ENCODE data around the gene PPP2R5E. TPM values are rescaled to one million over a fixed set of nuclear protein-coding genes. Genes with fewer than 3 reads are reported as not detected.

Gene PPP2R5E
- total RNA-seq, 1 donor from 2014 or later = 72.0 TPM

DNA sequence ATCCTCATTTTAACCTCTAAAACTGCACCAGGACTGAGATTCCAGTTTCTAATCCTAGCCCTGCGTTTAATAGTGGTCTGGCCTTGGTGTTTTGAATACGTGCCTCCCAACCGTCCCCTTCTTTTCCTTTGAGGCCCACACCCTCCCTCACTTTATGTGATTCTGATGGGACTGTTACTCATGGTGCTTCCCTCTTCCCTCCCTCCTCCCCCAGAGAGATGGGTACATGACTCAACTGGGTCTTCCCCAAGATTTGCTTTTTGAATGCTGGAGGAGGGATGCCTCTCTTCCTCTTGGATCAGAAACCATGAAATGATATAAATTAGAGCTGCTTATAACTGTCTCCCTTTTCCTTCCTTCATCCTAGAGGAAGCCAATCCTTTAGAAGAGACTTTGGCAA is 8.2 kb upstream of the PPP2R5E start:
- TF ChIP-seq, protein P1, sequence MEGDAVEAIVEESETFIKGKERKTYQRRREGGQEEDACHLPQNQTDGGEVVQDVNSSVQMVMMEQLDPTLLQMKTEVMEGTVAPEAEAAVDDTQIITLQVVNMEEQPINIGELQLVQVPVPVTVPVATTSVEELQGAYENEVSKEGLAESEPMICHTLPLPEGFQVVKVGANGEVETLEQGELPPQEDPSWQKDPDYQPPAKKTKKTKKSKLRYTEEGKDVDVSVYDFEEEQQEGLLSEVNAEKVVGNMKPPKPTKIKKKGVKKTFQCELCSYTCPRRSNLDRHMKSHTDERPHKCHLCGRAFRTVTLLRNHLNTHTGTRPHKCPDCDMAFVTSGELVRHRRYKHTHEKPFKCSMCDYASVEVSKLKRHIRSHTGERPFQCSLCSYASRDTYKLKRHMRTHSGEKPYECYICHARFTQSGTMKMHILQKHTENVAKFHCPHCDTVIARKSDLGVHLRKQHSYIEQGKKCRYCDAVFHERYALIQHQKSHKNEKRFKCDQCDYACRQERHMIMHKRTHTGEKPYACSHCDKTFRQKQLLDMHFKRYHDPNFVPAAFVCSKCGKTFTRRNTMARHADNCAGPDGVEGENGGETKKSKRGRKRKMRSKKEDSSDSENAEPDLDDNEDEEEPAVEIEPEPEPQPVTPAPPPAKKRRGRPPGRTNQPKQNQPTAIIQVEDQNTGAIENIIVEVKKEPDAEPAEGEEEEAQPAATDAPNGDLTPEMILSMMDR (IDR thresholded peaks at IDR 0.05) = no peak
- no peak for TF ChIP-seq EZH2 (IDR thresholded peaks at IDR 0.05)
- TF ChIP-seq EZH2phosphoT487 (IDR thresholded peaks at IDR 0.05) = no peak
- Mint-ChIP-seq H3K27me3 (ENCODE audit: insufficient read depth, low read depth) (no peaks in the 10 kb centered on the region), H3K9me3 (no peaks in the 10 kb centered on the region), H3K4me1 (no peaks in the 10 kb centered on the region), H3K4me3 (no peak overlapping the region), H3K36me3 (no peaks in the 10 kb centered on the region), H3K27ac (no peak overlapping the region)
- H3K9me3 ChIP-seq (ENCODE audit: low read depth) = no peaks in the 10 kb centered on the region
- no peaks in the 10 kb centered on the region for H3K27me3 ChIP-seq
- no peak overlapping the region for H3K4me2 ChIP-seq
- DNase-seq (ENCODE audit: low spot score) = no peak
- no peak overlapping the region for H3K9ac ChIP-seq
- no peaks in the 10 kb centered on the region for H3K4me1 ChIP-seq
- no peak overlapping the region for H3K27ac ChIP-seq
- peak overlapping the region; percentile 76 for H2AFZ ChIP-seq (replicated peaks)
- H3K79me2 ChIP-seq (ENCODE audit: low read depth) = no peaks in the 10 kb centered on the region
- H3F3A ChIP-seq (ENCODE audit: low read depth) = no peaks in the 10 kb centered on the region
- H3K4me3 ChIP-seq = no peak overlapping the region
- no peaks in the 10 kb centered on the region for H3K36me3 ChIP-seq
- no peaks in the 10 kb centered on the region for H4K20me1 ChIP-seq (ENCODE audit: low read depth)

DNA sequence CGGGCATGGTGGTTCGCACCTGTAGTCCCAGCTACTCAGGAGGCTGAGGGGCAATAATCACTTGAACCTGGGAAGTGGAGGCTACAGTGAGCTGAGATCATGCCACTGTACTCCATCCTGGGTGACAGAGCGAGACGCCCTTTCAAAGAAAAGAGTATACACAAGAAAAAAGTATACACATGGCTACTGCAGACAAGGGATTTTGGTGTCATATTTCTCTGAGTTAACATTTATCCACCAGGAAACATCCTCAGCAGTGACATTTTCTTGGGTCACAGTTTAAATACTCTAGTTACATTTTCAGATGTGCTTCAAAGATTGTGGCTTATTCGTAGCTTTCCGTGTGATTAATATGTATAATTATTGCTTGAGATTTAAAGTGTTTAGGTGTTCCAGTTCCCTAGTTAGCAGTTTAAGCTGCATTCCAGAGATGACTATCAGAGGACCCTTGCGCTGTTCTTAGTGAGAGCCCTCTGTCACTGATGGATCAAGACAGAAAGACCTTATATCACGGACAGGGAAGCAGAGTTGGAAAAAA is 4.7 kb upstream of the PPP2R5E start:
- H3K9ac ChIP-seq = no peak overlapping the region
- no peaks in the 10 kb centered on the region for H4K20me1 ChIP-seq (ENCODE audit: low read depth)
- no peaks in the 10 kb centered on the region for H3K36me3 ChIP-seq
- H3K4me1 ChIP-seq = peaks cover 6% of the 10 kb centered on the region
- H2AFZ ChIP-seq (replicated peaks) = no peak overlapping the region
- no peak overlapping the region for H3K4me2 ChIP-seq
- Mint-ChIP-seq H3K9me3 (no peaks in the 10 kb centered on the region), H3K27ac (no peak overlapping the region), H3K4me3 (no peak overlapping the region), H3K27me3 (ENCODE audit: insufficient read depth, low read depth) (no peaks in the 10 kb centered on the region), H3K4me1 (peaks cover 9% of the 10 kb centered on the region), H3K36me3 (no peaks in the 10 kb centered on the region)
- H3K27ac ChIP-seq = no peak overlapping the region
- TF ChIP-seq EZH2 (IDR thresholded peaks at IDR 0.05) (no peak), EZH2phosphoT487 (IDR thresholded peaks at IDR 0.05) (no peak)
- TF ChIP-seq, protein P1 (IDR thresholded peaks at IDR 0.05) = no peak
- H3K4me3 ChIP-seq = no peak overlapping the region
- no peak for DNase-seq (ENCODE audit: low spot score)
- H3F3A ChIP-seq (ENCODE audit: low read depth) = peaks cover 19% of the 10 kb centered on the region
- no peaks in the 10 kb centered on the region for H3K27me3 ChIP-seq
- peaks cover 8% of the 10 kb centered on the region for H3K79me2 ChIP-seq (ENCODE audit: low read depth)
- no peaks in the 10 kb centered on the region for H3K9me3 ChIP-seq (ENCODE audit: low read depth)

DNA sequence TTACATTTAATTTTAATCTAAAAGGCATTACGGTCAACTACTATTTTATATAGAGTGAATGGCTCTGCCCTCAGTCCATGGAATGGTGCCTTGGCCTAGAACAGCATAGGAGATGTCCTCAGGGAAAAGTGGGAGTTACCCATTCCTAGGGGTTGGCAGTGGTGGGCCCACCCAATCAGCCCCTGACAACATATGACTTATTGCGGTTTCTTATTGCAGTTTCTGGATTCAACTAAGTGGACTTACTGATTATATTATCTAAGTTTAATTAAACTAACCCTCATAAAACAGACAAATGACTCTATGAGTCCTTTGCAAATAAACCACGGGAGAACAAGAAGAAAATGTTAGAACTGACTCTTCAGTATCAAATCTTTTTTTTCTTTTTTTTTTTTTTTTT is 2.3 kb upstream of the PPP2R5E start:
- Histone ChIP-seq H3K4me3 (no peak overlapping the region), H3K4me1 (peaks cover 16% of the 10 kb centered on the region), H3K4me2 (no peak overlapping the region), H3K36me3 (no peaks in the 10 kb centered on the region), H3F3A (ENCODE audit: low read depth) (peaks cover 30% of the 10 kb centered on the region), H2AFZ (replicated peaks) (no peak overlapping the region), H3K9me3 (ENCODE audit: low read depth) (no peaks in the 10 kb centered on the region), H4K20me1 (ENCODE audit: low read depth) (peaks cover 16% of the 10 kb centered on the region), H3K27ac (no peak overlapping the region), H3K9ac (no peak overlapping the region), H3K27me3 (no peaks in the 10 kb centered on the region), H3K79me2 (ENCODE audit: low read depth) (peaks cover 33% of the 10 kb centered on the region)
- Mint-ChIP-seq H3K4me3 (peak overlapping the region; percentile 38), H3K9me3 (no peaks in the 10 kb centered on the region), H3K36me3 (peaks cover 3% of the 10 kb centered on the region), H3K27ac (no peak overlapping the region), H3K27me3 (ENCODE audit: insufficient read depth, low read depth) (no peaks in the 10 kb centered on the region), H3K4me1 (peaks cover 22% of the 10 kb centered on the region)
- no peak for TF ChIP-seq EZH2 (IDR thresholded peaks at IDR 0.05)
- TF ChIP-seq, protein P1 (IDR thresholded peaks at IDR 0.05) = no peak
- TF ChIP-seq EZH2phosphoT487 (IDR thresholded peaks at IDR 0.05) = no peak
- DNase-seq (ENCODE audit: low spot score) = no peak
